GM12878 (cell line): ENCODE measurements around the gene GKAP1.
"Not testable (repeated sequence)": the region's sequence is repeated elsewhere in the genome, so short reads cannot be mapped to it uniquely, and the experiment has no call there.

Experiments
- ATF2 ChIP-seq: IDR thresholded peaks from 2 replicates; pipeline ENCODE4 v1.6.1; 2012; ENCODE audit warnings: low read length, inconsistent platforms
- HCFC1 ChIP-seq: fragments of 150-350 bp; IDR thresholded peaks from 2 replicates; pipeline ENCODE4 v1.6.1; 2014; ENCODE audit warnings: low read length
- MEF2A ChIP-seq: IDR thresholded peaks from 2 replicates; pipeline ENCODE4 v1.6.1; 2011; ENCODE audit warnings: low read depth, mild to moderate bottlenecking, low read length, moderate library complexity; ENCODE audit not compliant: insufficient read depth
- RAD21 ChIP-seq: IDR thresholded peaks from 2 replicates; pipeline ENCODE4 v1.6.1; 2011; ENCODE audit warnings: mild to moderate bottlenecking, low read depth, low read length, moderate library complexity; ENCODE audit not compliant: insufficient read depth
- RFX5 ChIP-seq: IDR thresholded peaks from 2 replicates; pipeline ENCODE4 v1.6.1; 2011; ENCODE audit warnings: low read depth, low read length, improper control_type of control experiment
- ZNF217 ChIP-seq: fragments of 450-650 bp; IDR thresholded peaks from 2 replicates; pipeline ENCODE4 v1.6.1; 2017; ENCODE audit warnings: antibody characterized with exemption, mild to moderate bottlenecking
- ZNF687 ChIP-seq: fragments of 450-650 bp; IDR thresholded peaks from 2 replicates; pipeline ENCODE4 v1.6.1; 2017; ENCODE audit warnings: mild to moderate bottlenecking, moderate library complexity
- TF ChIP-seq, protein P1 (sequence below): IDR thresholded peaks from 2 replicates; pipeline ENCODE4 v1.6.1; 2012; ENCODE audit warnings: low read depth, low read length, improper control_type of control experiment
- TF ChIP-seq, protein P2 (sequence below), 3 experiments: IDR thresholded peaks in 2 of 3; conservative IDR thresholded peaks in 1 of 3; 2 replicates each; pipeline ENCODE4 v1.5.1; 2011; ENCODE audit warnings: low read depth in 3 of 3, low read length in 3 of 3, mild to moderate bottlenecking in 3 of 3, control low read depth in 2 of 3, moderate library complexity in 2 of 3, inconsistent platforms in 1 of 3, mixed read lengths in 1 of 3; ENCODE audit not compliant: control insufficient read depth in 2 of 3, insufficient read depth in 1 of 3; ENCODE audit errors: extremely low read depth in 1 of 3
- TF ChIP-seq, protein P3 (sequence below): IDR thresholded peaks from 2 replicates; pipeline ENCODE4 v1.6.1; 2011; ENCODE audit warnings: mild to moderate bottlenecking, low read depth, low read length, moderate library complexity; ENCODE audit not compliant: insufficient replicate concordance

GRCh38 chr9:83705219-83705651 lies 112.3 kb downstream of the GKAP1 start:
- TF ChIP-seq ATF2, ZNF217, MEF2A, RFX5, HCFC1, RAD21, ZNF687: not testable (repeated sequence)
- TF ChIP-seq, protein P1, sequence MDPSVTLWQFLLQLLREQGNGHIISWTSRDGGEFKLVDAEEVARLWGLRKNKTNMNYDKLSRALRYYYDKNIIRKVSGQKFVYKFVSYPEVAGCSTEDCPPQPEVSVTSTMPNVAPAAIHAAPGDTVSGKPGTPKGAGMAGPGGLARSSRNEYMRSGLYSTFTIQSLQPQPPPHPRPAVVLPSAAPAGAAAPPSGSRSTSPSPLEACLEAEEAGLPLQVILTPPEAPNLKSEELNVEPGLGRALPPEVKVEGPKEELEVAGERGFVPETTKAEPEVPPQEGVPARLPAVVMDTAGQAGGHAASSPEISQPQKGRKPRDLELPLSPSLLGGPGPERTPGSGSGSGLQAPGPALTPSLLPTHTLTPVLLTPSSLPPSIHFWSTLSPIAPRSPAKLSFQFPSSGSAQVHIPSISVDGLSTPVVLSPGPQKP: not testable (repeated sequence)
- TF ChIP-seq, protein P2, sequence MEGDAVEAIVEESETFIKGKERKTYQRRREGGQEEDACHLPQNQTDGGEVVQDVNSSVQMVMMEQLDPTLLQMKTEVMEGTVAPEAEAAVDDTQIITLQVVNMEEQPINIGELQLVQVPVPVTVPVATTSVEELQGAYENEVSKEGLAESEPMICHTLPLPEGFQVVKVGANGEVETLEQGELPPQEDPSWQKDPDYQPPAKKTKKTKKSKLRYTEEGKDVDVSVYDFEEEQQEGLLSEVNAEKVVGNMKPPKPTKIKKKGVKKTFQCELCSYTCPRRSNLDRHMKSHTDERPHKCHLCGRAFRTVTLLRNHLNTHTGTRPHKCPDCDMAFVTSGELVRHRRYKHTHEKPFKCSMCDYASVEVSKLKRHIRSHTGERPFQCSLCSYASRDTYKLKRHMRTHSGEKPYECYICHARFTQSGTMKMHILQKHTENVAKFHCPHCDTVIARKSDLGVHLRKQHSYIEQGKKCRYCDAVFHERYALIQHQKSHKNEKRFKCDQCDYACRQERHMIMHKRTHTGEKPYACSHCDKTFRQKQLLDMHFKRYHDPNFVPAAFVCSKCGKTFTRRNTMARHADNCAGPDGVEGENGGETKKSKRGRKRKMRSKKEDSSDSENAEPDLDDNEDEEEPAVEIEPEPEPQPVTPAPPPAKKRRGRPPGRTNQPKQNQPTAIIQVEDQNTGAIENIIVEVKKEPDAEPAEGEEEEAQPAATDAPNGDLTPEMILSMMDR (IDR thresholded peaks at IDR 0.05 in 2 of 3, conservative IDR thresholded peaks at IDR 0.05 in 1 of 3; ENCODE audit: control insufficient read depth in 2 of 3, extremely low read depth in 1 of 3, insufficient read depth in 1 of 3, low read depth in 3 of 3, low read length in 3 of 3): not testable (repeated sequence)
- TF ChIP-seq, protein P3, sequence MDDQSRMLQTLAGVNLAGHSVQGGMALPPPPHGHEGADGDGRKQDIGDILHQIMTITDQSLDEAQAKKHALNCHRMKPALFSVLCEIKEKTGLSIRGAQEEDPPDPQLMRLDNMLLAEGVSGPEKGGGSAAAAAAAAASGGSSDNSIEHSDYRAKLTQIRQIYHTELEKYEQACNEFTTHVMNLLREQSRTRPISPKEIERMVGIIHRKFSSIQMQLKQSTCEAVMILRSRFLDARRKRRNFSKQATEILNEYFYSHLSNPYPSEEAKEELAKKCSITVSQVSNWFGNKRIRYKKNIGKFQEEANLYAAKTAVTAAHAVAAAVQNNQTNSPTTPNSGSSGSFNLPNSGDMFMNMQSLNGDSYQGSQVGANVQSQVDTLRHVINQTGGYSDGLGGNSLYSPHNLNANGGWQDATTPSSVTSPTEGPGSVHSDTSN: not testable (repeated sequence)
